GM18861 (cell line): ENCODE measurements around the gene FAM168A.

Experiments used
- ATAC-seq: cut with Tn5 transposase; IDR thresholded peaks from one replicate; pipeline ENCODE4 v1.9.1; 2021; ENCODE audit not compliant: unreplicated experiment

Gene FAM168A

GRCh38 chr11:73404048-73404447 lies 193.9 kb downstream of the FAM168A start:
- ATAC-seq: no peak

- ATAC-seq: no peak
These were observed 194.4 kb downstream of the FAM168A start for GRCh38 chr11:73403541-73403940.

- no peak for ATAC-seq
These were observed 195.1 kb downstream of the FAM168A start for GRCh38 chr11:73402834-73403185.

- ATAC-seq: no peak
These were observed 195.7 kb downstream of the FAM168A start for GRCh38 chr11:73401924-73402833.

GRCh38 chr11:73401217-73401923 lies 196.5 kb downstream of the FAM168A start:
- no peak for ATAC-seq

GRCh38 chr11:73400293-73400692 lies 197.6 kb downstream of the FAM168A start:
- ATAC-seq: no peak

- ATAC-seq: no peak
These were observed 198.3 kb downstream of the FAM168A start for GRCh38 chr11:73399636-73400035.

- ATAC-seq: no peak
These were observed 198.7 kb downstream of the FAM168A start for GRCh38 chr11:73399159-73399590.

GRCh38 chr11:73398721-73399120 lies 199.2 kb downstream of the FAM168A start:
- no peak for ATAC-seq

GRCh38 chr11:73398132-73398526 lies 199.8 kb downstream of the FAM168A start:
- no peak for ATAC-seq

- no peak for ATAC-seq
These were observed 200.3 kb downstream of the FAM168A start for GRCh38 chr11:73397468-73398131.

GRCh38 chr11:73396985-73397384 lies 200.9 kb downstream of the FAM168A start:
- no peak for ATAC-seq

GRCh38 chr11:73396251-73396930 lies 201.5 kb downstream of the FAM168A start:
- no peak for ATAC-seq

GRCh38 chr11:73395297-73396208 lies 202.4 kb downstream of the FAM168A start:
- no peak for ATAC-seq

GRCh38 chr11:73394416-73395296 lies 203.3 kb downstream of the FAM168A start:
- no peak for ATAC-seq

- ATAC-seq: no peak
These were observed 204.2 kb downstream of the FAM168A start for GRCh38 chr11:73393479-73394415.

- ATAC-seq: no peak
These were observed 204.9 kb downstream of the FAM168A start for GRCh38 chr11:73393011-73393380.
